PC-9 (cell line): ENCODE measurements around the gene TMEM222.

ENCODE experiments used
- EZH2 ChIP-seq: fragments of 200-600 bp; sonication (generic); IDR thresholded peaks from 2 replicates; pipeline ENCODE4 v1.8.0; 2017; ENCODE audit warnings: antibody characterized with exemption, low read depth
- TF ChIP-seq, protein P1 (sequence below): fragments of 200-600 bp; sonication (generic); conservative IDR thresholded peaks from 2 replicates; pipeline ENCODE4 v1.6.1; 2017; ENCODE audit warnings: mixed run types, antibody characterized with exemption, mild to moderate bottlenecking, moderate library complexity

- TF ChIP-seq, protein P1, sequence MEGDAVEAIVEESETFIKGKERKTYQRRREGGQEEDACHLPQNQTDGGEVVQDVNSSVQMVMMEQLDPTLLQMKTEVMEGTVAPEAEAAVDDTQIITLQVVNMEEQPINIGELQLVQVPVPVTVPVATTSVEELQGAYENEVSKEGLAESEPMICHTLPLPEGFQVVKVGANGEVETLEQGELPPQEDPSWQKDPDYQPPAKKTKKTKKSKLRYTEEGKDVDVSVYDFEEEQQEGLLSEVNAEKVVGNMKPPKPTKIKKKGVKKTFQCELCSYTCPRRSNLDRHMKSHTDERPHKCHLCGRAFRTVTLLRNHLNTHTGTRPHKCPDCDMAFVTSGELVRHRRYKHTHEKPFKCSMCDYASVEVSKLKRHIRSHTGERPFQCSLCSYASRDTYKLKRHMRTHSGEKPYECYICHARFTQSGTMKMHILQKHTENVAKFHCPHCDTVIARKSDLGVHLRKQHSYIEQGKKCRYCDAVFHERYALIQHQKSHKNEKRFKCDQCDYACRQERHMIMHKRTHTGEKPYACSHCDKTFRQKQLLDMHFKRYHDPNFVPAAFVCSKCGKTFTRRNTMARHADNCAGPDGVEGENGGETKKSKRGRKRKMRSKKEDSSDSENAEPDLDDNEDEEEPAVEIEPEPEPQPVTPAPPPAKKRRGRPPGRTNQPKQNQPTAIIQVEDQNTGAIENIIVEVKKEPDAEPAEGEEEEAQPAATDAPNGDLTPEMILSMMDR: no peak
- TF ChIP-seq EZH2: no peak
Observed at GRCh38 chr1:27366113-27366410, 44.1 kb downstream of the TMEM222 start.
